HG03442 (cell line): ENCODE results near the gene TDRD12.

Experiments used
- ATAC-seq: cut with Tn5 transposase; IDR thresholded peaks from one replicate; pipeline ENCODE4 v1.9.1; 2021; ENCODE audit warnings: mild to moderate bottlenecking, moderate library complexity; ENCODE audit not compliant: unreplicated experiment

Gene TDRD12

GRCh38 chr19:32809254-32809653, 89.7 kb downstream of the TDRD12 start:
- ATAC-seq = no peak

GRCh38 chr19:32809754-32810153, 90.2 kb downstream of the TDRD12 start:
- no peak for ATAC-seq

- ATAC-seq = no peak
These were observed 90.9 kb downstream of the TDRD12 start for GRCh38 chr19:32810452-32810851.

GRCh38 chr19:32811151-32811550, 91.6 kb downstream of the TDRD12 start:
- no peak for ATAC-seq

- ATAC-seq = no peak
These were observed 92.5 kb downstream of the TDRD12 start for GRCh38 chr19:32812036-32812435.

- no peak for ATAC-seq
These were observed 93.0 kb downstream of the TDRD12 start for GRCh38 chr19:32812571-32812970.

GRCh38 chr19:32813862-32814425, 94.4 kb downstream of the TDRD12 start:
- no peak for ATAC-seq

- no peak for ATAC-seq
These were observed 95.1 kb downstream of the TDRD12 start for GRCh38 chr19:32814624-32815023.

- ATAC-seq = no peak
These were observed 97.1 kb downstream of the TDRD12 start for GRCh38 chr19:32816555-32817099.

- no peak for ATAC-seq
These were observed 98.3 kb downstream of the TDRD12 start for GRCh38 chr19:32817569-32818476.

GRCh38 chr19:32818536-32818935, 99.0 kb downstream of the TDRD12 start:
- no peak for ATAC-seq

- ATAC-seq = no peak
These were observed 100.1 kb downstream of the TDRD12 start for GRCh38 chr19:32819419-32820400.

GRCh38 chr19:32822916-32823746, 103.6 kb downstream of the TDRD12 start:
- no peak for ATAC-seq

GRCh38 chr19:32823747-32824102, 104.2 kb downstream of the TDRD12 start:
- no peak for ATAC-seq

- ATAC-seq = no peak
These were observed 104.7 kb downstream of the TDRD12 start for GRCh38 chr19:32824191-32824751.

- ATAC-seq = no peak
These were observed 105.5 kb downstream of the TDRD12 start for GRCh38 chr19:32824916-32825608.

GRCh38 chr19:32828139-32828538, 108.6 kb downstream of the TDRD12 start:
- no peak for ATAC-seq

- no peak for ATAC-seq
These were observed 109.2 kb downstream of the TDRD12 start for GRCh38 chr19:32828643-32829344.
